Skeletal muscle cell (primary cell): ENCODE data around the gene RNF115.

Source experiments
- DNase-seq: peaks from one replicate; pipeline ENCODE4 v3.0.0-alpha.2; 2010; ENCODE audit warnings: low read depth
- H3K4me3 ChIP-seq: 2 replicates; pipeline ENCODE4 v1.5.1; 2011; ENCODE audit warnings: low read depth, mild to moderate bottlenecking, control low read depth, low read length, moderate library complexity

RNF115 gene

DNA sequence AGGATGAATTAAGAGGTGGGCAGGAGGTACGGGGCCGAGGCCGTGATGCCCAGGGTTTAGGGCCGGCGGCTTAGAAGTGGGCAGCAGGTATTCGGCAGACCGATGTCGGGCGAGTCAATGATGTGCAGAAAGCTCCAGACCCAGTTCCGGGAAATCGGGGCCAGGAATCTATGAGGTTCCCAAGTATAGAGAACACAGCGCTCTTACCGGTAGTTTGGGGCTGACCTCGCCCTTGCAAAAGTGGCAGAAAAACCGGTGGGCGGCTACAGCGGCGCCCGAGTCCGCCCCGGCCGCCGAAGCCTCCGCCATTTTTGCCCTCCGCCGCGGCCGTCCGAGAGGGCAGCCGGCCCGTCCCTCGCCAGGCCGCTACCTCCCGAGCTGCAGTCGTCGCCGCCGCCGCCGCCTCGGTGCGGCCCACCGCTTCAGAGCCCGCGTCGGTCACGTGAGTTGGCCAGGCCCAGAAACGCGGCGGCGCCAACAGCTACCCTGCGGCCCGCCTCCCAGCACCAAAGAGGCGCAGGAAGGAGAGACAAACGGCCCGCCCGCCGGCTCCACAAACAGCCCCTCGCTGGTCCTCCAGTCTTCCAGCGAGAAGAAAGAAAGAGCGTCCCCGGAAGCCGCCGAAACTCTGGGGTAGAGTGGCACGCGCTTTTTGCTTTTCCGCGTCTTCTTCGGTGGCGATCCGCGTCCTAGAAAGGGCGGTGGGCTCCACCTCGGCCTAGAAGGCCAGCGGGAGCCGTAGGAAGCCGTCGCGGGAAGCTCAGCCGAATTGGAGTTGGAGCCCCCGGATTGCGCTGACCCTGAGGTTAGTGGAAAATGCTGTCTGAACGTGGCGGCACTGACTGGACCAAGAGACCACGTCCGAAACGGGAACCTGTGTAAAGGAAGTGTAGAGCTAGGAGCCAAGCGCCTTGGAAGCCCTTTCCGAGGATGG lies at the start of gene RNF115, which contains the start of gene POLR3C:
Gene RNF115 (minus strand): TSS at position 531 of the 934 bp plus-strand sequence. CDS start 222 bp downstream, at position 309.
Gene POLR3C (plus strand): TSS at position 636 of the 934 bp plus-strand sequence. CDS start 1,577 bp downstream, outside the sequence.
- peak within 1 kb of the TSS; percentile 96 for H3K4me3 ChIP-seq
- peak; percentile 77 for DNase-seq

DNA sequence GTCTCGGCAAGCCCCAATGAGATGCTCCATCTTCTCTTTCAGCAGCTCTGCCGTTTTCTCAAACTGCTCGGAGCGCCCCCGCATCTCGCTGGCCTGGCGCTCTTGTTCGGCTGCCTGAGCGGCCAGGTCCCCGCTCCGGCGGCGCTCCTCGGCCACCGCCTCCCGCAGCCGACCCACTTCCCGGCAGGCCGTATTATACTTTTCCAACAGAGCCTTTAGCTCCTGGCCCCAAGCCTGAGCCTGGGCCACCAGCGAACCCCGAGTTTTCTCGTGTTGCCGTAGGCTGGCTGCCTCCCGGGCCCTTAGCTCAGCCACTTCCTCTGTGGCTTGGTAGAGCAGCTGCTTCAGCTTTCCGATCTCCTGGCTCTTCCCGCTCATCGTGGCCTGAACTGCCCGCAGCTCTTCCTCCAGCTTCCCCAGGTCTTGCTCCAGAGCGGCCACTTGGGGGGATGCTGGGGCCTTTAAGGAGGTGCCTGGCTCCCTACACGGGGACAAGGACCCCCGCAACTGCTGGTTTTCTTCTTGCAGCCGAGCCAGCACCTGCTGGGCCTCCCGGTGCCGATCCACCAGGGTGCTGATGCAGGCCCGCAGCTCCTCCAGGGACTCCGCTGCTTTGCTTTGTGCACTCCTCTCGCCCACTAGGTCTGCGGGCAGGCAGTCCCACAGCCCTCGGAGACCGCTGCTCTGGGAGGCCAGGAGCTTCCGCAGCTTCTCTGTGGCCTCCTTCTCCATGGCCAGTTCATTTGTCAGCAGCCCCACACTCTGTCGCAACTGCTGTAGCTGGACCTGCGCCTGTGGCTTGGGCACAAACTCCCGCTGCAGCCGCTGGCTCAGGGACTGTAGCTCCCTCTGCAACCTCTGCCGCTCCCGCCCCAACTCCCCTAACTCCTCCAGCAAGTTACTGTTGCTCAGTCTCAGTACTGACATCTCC lies 48.4 kb upstream of the RNF115 start:
- peak overlapping the region; percentile 35 for H3K4me3 ChIP-seq
- DNase-seq = no peak

DNA sequence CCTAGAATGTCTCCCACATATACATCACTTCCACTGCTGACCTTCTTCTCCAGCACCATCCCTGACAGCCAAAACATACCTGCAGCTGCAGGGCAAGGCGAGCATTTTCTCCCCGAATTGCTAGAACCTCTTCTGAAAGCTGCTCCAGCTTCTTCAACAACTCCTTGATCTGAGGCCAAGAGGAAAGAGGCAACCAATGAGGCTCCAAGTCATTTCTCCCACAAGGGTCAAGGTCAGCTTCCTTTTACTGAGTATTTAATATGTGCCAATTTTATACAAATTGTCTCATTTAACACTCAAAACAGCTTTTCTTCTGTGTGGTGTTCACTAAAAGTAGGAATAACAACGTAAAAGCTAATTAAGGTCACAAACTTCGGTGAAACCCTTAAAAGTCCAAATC lies 44.3 kb upstream of the RNF115 start:
- no peak for DNase-seq
- H3K4me3 ChIP-seq = no peak overlapping the region

DNA sequence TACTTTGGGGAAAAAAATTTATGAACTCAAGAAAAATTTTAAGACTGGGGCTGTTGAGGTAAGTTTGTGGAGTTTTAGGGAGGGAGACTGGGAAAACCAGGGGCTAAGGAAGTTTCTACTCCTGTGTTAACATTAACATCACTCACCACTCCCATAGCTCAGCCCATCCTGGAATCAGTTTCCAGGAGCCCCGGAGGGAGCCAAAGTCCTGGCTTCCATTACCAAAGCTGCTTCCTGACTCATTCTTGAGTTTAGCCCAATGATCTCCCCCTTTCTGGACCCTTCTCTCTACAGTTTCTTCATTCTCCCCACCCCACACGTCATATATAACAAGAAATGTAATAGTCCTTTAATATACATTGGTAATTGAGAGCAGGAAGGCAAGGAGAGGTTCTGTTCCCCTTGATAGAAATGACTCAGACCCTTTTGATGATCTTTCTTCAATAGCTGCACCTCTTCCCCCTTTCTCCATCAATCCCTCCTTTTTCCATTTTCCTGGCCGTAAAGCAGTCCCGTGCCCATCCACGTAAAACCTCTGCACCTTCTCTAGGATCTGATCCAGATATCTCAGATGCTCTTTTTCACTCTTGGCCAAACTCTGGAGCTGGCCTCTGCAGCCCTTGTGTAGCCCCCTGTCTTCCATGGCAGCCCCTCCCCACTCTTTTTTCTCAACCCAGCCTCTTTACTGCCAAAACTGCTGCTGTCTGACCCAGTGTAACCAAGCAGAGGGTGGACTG lies 39.6 kb upstream of the RNF115 start:
- H3K4me3 ChIP-seq = no peak overlapping the region
- no peak for DNase-seq

- DNase-seq = peak; percentile 61
- peak overlapping the region; percentile 93 for H3K4me3 ChIP-seq
Measured at GRCh38 chr1:145859491-145860023, 35.7 kb upstream of the RNF115 start.

- peak within 1 kb of the TSS; percentile 93 for H3K4me3 ChIP-seq
- peak; percentile 88 for DNase-seq
Measured at GRCh38 chr1:145858901-145859490, 35.1 kb upstream of the RNF115 start, which contains the start of gene PIAS3. PIAS3 (minus strand) TSS chr1:145859081; CDS start chr1:145858990, 91 bp downstream.

DNA sequence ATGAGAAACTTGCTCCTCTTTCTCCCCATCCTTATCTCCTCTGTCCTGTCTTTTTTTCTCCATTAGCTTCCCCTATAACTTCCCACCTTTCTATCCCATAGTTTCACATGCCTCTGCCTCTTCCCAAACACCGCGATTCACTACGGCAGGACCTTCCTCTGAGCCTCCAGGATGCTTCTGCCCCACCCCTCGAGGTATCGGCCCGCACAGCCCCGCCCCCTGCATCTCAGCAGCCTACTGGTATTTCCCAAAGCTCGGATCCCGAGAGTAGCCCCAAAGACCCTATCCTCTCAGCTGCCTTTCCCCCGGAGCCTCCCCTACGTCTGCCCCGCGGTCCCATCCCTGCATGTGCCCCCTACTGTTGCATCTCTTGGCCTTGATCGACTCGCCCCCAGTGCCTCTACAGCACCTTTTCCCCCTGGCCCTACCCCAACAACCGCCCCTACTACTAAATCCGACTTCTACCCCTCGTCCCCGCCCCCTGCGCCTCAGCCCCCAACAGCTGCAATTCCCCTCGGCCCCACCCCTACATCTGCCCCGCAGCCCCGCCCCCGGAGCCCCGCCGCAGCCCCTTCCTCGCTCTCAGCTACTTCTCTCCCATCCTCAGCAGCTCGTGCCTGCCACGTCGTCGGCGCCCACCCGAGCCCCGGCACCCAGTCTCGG lies 34.5 kb upstream of the RNF115 start:
- no peak for DNase-seq
- H3K4me3 ChIP-seq = peak overlapping the region; percentile 93

DNA sequence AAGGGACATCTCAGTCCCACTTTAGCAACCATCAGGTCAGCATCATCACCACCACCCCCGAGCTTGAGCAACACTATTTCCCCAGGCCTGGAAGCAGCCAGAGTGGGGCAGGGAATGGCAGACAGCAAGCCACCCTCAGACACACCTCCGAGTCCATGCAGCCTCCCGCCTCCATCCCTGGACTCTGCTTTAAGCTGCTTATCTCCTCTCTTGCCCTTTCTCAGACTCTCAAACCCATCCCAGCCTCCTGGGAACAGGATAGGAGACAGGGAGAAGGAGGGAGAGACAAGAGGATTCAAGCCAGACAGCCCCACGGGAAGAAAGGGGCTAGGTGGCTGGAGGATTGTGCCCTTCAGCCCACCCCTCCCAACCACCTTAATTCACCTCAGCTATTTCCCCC lies 33.3 kb upstream of the RNF115 start:
- no peak overlapping the region for H3K4me3 ChIP-seq
- DNase-seq = no peak

- DNase-seq = no peak
Measured at GRCh38 chr1:145855426-145855948, 31.6 kb upstream of the RNF115 start.

GRCh38 chr1:145849356-145850160 lies 25.7 kb upstream of the RNF115 start:
- no peak for DNase-seq
- H3K4me3 ChIP-seq = no peak overlapping the region

More at GRCh38 chr1:145855426-145855948, 31.6 kb upstream of the RNF115 start:
- H3K4me3 ChIP-seq = no peak overlapping the region

DNA sequence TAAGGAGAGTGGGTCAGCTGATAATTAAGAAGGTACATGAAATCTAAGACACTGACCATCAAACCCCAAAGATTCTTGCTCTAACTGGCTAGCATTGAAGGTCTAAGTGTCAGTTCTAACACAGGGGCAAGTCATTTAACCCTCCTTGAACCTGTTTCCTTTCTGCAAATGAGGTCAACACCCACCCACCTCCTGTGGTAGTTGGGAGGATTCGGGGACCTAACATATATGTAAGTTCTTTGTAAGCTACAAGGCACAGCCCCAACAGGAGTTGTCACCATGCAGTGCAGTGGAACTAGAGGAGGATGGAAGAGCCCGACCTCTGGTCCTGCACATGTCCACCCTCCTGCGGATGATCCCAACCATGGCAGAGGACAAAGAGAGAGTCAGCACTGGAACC lies 23.9 kb upstream of the RNF115 start:
- no peak for DNase-seq
- H3K4me3 ChIP-seq = no peak overlapping the region

DNA sequence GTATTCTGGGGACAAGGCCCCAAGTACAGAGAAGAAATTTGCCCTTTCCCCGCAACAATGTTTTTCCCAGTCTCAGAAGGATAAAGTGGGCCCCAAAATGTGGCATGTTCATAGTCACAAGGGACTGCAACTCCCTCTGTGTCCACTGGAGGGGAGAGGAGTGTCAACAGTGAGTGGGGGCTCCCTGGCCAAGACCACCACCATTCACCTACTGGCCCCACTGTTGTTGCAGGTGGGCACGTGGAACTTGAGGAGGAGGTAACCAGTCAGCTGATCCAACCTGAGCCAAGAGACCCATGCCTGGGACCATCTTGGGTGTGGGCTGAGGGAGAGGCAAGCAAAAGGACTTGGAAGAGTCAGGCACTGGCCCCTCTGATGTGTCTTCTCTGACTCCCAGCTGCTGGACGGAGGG lies 22.3 kb upstream of the RNF115 start:
- DNase-seq = no peak
- H3K4me3 ChIP-seq = peak overlapping the region; percentile 55

- peak within 1 kb of the TSS; percentile 55 for H3K4me3 ChIP-seq
- DNase-seq = no peak
Measured at GRCh38 chr1:145845514-145846161, 21.7 kb upstream of the RNF115 start, which contains the start of gene NUDT17. NUDT17 (plus strand) TSS chr1:145845630; CDS start chr1:145845641, 11 bp downstream.

- peak overlapping the region; percentile 55 for H3K4me3 ChIP-seq
- no peak for DNase-seq
Measured at GRCh38 chr1:145845144-145845513, 21.2 kb upstream of the RNF115 start.

- DNase-seq = no peak
- H3K4me3 ChIP-seq = no peak overlapping the region
Measured at GRCh38 chr1:145843031-145843430, 19.1 kb upstream of the RNF115 start.

DNA sequence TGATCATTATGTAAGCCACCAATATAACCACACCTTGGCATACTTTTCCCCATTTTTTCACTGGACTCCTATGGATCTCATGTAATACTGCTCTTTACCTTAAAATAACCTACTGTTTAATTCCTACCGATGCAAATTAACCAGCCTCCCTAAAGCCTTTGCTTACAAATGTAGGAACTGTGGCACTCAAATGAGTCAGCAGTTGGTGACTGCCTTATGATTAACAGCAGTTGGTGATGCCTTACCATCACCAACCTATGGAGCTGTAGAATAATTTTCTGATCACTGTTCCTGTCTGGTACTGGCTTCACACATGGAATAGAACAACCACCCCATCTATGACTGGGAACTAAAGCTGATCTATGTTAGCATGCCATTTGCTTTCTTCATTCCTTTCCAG lies 13.8 kb upstream of the RNF115 start:
- no peak overlapping the region for H3K4me3 ChIP-seq
- no peak for DNase-seq
